Measurements from ENCODE around the gene TRABD.

DNA sequence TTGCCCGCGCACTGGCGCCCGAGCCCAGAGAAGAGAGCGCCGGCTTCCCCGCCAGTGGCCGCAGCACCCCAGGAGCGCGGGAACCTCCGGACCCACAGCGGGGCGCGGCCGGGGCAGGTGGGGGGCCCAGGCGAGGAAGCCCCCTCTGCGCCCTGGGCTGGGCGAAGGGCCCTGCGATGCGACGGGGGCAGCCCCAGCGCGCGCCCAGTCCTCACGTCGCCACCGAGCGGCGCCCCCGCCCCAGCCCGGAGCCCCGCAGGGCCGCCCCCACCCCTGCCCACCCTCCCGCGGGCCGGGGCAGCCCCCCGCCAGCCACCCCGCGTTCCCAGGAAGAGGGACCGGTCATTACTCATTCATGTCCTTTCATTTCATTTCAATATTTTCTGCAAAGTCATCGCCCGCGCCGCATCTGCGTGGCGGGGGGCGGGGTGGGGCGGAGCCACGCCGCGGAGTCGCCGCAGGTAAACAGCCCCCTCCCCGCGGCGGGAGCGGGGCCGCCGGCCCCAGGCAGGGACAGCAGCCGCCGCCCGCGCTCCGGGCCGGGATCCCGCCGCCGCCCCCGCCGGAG lies 15.9 kb upstream of the TRABD start:
- TF ChIP-seq, protein P1, sequence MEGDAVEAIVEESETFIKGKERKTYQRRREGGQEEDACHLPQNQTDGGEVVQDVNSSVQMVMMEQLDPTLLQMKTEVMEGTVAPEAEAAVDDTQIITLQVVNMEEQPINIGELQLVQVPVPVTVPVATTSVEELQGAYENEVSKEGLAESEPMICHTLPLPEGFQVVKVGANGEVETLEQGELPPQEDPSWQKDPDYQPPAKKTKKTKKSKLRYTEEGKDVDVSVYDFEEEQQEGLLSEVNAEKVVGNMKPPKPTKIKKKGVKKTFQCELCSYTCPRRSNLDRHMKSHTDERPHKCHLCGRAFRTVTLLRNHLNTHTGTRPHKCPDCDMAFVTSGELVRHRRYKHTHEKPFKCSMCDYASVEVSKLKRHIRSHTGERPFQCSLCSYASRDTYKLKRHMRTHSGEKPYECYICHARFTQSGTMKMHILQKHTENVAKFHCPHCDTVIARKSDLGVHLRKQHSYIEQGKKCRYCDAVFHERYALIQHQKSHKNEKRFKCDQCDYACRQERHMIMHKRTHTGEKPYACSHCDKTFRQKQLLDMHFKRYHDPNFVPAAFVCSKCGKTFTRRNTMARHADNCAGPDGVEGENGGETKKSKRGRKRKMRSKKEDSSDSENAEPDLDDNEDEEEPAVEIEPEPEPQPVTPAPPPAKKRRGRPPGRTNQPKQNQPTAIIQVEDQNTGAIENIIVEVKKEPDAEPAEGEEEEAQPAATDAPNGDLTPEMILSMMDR (IDR thresholded peaks at IDR 0.05) = peak in 1 of 6 experiments; percentile 6
- TF ChIP-seq POLR2AphosphoS5 (IDR thresholded peaks at IDR 0.05) = peak in 1 of 2 donors; percentile 19
- TF ChIP-seq POLR2A (IDR thresholded peaks at IDR 0.05) = no peak
- TF ChIP-seq EP300 (IDR thresholded peaks at IDR 0.05) = no peak
